Stimulated activated naive CD8-positive, alpha-beta T cell treated with anti-CD3 and anti-CD28 coated beads, Interleukin-15, Interleukin-2, amounts not matched to agents 100 U/mL and 50 U/mL, for 24 hours (primary cell): ENCODE measurements around the gene PTCD3.

Source experiments
- ATAC-seq: fragments of 150-1000 bp; cut with Tn5 transposase; one replicate; pipeline ENCODE4 v1.10.0; 2021
- DNase-seq: peaks from one replicate; pipeline ENCODE4 v3.0.0; 2021

The PTCD3 gene

DNA sequence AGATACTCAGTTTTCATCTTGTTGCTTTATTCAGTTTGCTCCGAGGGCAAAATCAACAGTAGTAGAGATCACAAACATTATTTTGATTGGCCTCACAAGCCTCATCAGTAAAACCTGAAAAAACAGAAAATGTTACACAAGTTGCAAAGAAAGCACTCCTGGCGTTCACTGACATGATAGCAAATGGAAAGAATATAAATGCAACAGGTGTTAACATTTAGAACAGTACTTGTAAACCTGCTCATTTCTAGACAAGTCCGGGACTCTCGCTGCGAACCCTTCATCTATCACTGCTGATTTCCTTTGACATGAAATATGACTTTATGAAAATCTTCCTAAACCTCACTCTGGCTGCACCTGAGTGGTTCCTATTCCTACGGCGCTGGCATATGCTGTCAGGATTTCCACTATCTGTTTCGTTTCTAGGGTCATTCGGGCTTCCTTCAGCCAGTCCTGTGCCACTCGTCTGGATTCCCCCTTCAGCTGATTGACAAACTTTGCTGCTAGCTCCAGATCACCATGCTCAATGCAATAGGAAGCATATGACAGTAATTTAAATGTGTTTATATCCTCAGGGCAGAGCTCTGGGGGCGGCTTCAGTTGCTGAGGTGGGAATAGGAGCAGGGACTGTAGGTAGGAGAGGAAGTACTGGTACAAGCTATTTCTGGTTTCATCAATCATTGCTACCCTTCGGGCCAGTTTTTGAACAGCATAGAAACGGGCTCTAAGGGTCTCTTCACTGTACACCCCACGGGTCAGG, 38.1 kb downstream of the PTCD3 start:
- ATAC-seq, result no peak
- DNase-seq, result no peak

- DNase-seq, result no peak
- peak; percentile 58 for ATAC-seq
Observed at GRCh38 chr2:86147793-86148192, 41.8 kb downstream of the PTCD3 start.

- ATAC-seq (no peak), DNase-seq (no peak)
Observed at GRCh38 chr2:86150502-86150901, 44.5 kb downstream of the PTCD3 start.

- no peak for DNase-seq
- ATAC-seq, result no peak
Observed at GRCh38 chr2:86157009-86157556, 51.0 kb downstream of the PTCD3 start.

DNA sequence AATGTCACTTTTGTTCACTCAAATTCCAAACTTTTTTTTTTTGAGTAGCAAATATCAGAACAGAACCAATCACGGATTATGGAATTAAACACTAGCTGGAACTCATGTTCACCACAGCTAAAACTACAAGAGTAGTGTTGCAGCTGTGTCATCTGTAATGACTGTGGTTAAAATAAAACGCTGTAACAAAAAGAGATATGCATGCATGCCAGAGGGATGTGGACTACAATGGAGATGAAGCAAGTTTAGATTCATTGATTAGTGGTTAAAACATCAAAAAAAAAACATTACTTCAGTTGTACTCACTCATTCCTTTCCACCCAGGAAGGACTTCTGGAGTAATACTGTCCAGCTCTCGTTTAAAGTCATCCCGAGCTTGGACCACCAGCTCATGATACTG, 52.3 kb downstream of the PTCD3 start:
- ATAC-seq, result no peak

GRCh38 chr2:86160156-86160952, 54.3 kb downstream of the PTCD3 start:
- no peak for DNase-seq

More for the DNA sequence above, 52.3 kb downstream of the PTCD3 start:
- no peak for DNase-seq

GRCh38 chr2:86170449-86170848, 64.4 kb downstream of the PTCD3 start:
- ATAC-seq (no peak), DNase-seq (no peak)

More at GRCh38 chr2:86160156-86160952, 54.3 kb downstream of the PTCD3 start:
- ATAC-seq, result no peak

- ATAC-seq (no peak), DNase-seq (no peak)
Observed at GRCh38 chr2:86171295-86171694, 65.3 kb downstream of the PTCD3 start.

DNA sequence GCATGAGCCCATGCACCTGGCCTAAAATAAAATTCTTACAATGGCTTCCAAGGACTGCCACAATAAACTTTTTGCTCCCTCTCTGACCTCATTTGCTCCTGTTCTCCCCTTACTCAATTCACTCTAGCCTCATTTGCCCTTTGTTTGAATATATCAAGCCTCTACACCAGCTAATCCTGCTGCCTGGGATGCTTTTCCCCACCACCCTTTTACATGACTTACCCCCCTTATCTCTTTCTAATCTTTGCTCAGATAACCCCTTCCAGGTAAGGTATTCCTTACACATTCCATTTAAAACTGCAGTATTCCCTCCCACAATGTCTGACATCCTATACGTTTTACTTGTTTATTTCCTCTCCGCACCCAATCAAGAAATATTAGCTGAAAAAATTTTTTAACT, 66.6 kb downstream of the PTCD3 start:
- ATAC-seq, result no peak
- DNase-seq, result no peak

DNA sequence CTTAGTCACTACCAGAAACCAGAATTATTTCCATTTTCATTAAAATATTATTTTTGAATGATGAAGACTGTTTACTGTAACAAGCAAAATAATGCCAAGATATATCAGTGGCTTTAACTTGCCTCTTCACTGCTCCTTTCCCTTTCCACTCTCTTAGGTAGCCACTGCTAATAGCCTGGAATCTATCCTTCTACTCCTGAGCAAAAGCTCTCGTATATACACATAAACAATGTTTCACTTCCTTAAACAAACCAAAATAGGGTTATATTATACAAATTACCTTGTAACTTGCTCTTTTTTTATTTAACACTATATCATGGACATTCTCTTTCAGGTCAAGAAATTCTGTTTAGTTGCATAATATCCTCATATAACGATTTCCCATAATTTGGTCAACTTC, 68.4 kb downstream of the PTCD3 start:
- DNase-seq (no peak), ATAC-seq (no peak)

GRCh38 chr2:86175828-86176227, 69.8 kb downstream of the PTCD3 start:
- ATAC-seq (no peak), DNase-seq (no peak)

DNA sequence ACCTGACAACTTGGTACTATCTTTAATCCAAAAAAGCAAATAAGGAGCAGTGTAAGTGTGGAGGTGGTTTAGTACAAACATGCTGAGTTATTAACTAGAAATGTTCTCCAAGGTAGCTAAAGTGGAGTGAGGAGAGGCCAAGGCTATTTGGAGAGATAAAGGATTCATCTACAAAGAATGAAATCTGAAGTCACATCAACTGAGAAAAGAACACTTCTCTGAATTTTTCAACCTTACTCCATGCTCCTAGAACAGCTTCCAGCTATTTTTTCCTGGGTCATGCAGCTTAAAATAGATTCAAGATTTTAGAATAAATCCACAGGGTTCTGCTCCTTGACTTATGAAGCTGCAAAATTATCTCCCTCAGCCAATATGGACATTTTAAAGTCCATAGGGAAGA, 70.6 kb downstream of the PTCD3 start:
- ATAC-seq (no peak), DNase-seq (no peak)

DNA sequence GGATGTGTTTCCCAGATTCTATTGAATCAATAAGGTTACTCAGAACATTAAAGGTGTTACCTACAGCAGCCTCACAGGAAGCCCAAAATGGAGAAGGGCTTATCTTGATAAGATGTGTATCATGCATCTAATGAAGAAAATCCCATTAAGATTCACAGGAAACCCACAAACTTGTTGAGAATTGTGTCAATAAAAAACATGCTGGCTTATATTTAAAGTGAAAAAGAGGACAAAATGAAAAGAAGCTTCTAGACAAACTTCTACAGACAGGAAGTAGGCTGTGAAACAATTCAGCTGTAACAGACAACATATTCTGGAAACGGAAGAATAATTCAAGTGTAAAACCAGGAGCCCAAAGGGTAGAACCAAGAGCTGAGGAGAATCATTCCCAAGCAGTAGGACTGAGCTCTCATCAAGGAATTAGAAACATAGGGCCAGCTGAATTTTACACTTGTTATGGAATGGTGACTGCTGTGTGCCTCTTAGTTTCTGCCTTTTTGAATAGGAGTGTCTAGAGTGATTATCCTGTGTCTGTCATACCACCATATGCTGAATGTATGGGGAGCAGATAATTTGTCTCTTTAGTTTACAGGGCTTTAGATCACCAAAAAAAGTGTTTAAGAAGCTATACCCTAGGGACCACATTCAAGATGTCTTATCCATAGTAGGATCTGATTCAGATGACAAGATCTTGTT, 79.6 kb downstream of the PTCD3 start:
- DNase-seq, result no peak
- peak; percentile 26 for ATAC-seq

GRCh38 chr2:86186431-86186830, 80.4 kb downstream of the PTCD3 start:
- ATAC-seq (peak; percentile 81), DNase-seq (no peak)

GRCh38 chr2:86189782-86190416, 83.9 kb downstream of the PTCD3 start:
- ATAC-seq (no peak), DNase-seq (no peak)
